ENCODE measurements around the gene CAPN5. TPM values are rescaled to one million over a fixed set of nuclear protein-coding genes. Genes with fewer than 3 reads are reported as not detected.

CAPN5 gene
- total RNA-seq, 2 donors from 2014 or later, result 2.5 to 3.0 TPM

GRCh38 chr11:77072851-77073327 lies 6.1 kb downstream of the CAPN5 start:
- ATAC-seq (no peak), DNase-seq (peak in 1 of 3 donors; percentile 2)
- Mint-ChIP-seq H3K27ac (no peak overlapping the region), H3K27me3 (no peaks in the 10 kb centered on the region), H3K36me3 (ENCODE audit: low read depth) (no peaks in the 10 kb centered on the region), H3K4me1 (peaks cover 16% of the 10 kb centered on the region), H3K4me3 (no peak overlapping the region)
- no peaks in the 10 kb centered on the region for H3K9me3 ChIP-seq (ENCODE audit: control insufficient read depth, low read length, poor library complexity, severe bottlenecking)

GRCh38 chr11:77073328-77074001 lies 6.7 kb downstream of the CAPN5 start:
- ATAC-seq (no peak), DNase-seq (peak in 1 of 3 donors; percentile 1)
- Mint-ChIP-seq H3K4me1 (peaks cover 16% of the 10 kb centered on the region), H3K36me3 (ENCODE audit: low read depth) (no peaks in the 10 kb centered on the region), H3K27me3 (no peaks in the 10 kb centered on the region), H3K4me3 (no peak overlapping the region), H3K27ac (no peak overlapping the region)
- no peaks in the 10 kb centered on the region for H3K9me3 ChIP-seq (ENCODE audit: control insufficient read depth, low read length, poor library complexity, severe bottlenecking)

- no peaks in the 10 kb centered on the region for H3K9me3 ChIP-seq (ENCODE audit: control insufficient read depth, low read length, poor library complexity, severe bottlenecking)
- Mint-ChIP-seq H3K4me1 (peaks cover 16% of the 10 kb centered on the region), H3K27ac (no peak overlapping the region), H3K27me3 (no peaks in the 10 kb centered on the region), H3K36me3 (ENCODE audit: low read depth) (no peaks in the 10 kb centered on the region), H3K4me3 (no peak overlapping the region)
- DNase-seq, result peak in 1 of 3 donors; percentile 2
- ATAC-seq, result no peak
Observed at GRCh38 chr11:77074205-77074604, 7.4 kb downstream of the CAPN5 start.

GRCh38 chr11:77074626-77075221 lies 8.0 kb downstream of the CAPN5 start:
- no peaks in the 10 kb centered on the region for H3K9me3 ChIP-seq (ENCODE audit: control insufficient read depth, low read length, poor library complexity, severe bottlenecking)
- H3K27me3 Mint-ChIP-seq, result no peaks in the 10 kb centered on the region
- no peak for ATAC-seq
- H3K4me3 Mint-ChIP-seq, result no peak overlapping the region
- H3K36me3 Mint-ChIP-seq (ENCODE audit: low read depth), result no peaks in the 10 kb centered on the region
- peaks cover 16% of the 10 kb centered on the region for H3K4me1 Mint-ChIP-seq
- DNase-seq, result peak in 1 of 3 donors; percentile 2
- H3K27ac Mint-ChIP-seq, result no peak overlapping the region

GRCh38 chr11:77075425-77075905 lies 8.7 kb downstream of the CAPN5 start:
- H3K27me3 Mint-ChIP-seq, result no peaks in the 10 kb centered on the region
- H3K4me1 Mint-ChIP-seq, result peaks cover 16% of the 10 kb centered on the region
- H3K27ac Mint-ChIP-seq, result no peak overlapping the region
- no peak overlapping the region for H3K4me3 Mint-ChIP-seq
- ATAC-seq, result no peak
- H3K36me3 Mint-ChIP-seq (ENCODE audit: low read depth), result no peaks in the 10 kb centered on the region
- DNase-seq, result peak in 1 of 3 donors; percentile 0
- no peaks in the 10 kb centered on the region for H3K9me3 ChIP-seq (ENCODE audit: control insufficient read depth, low read length, poor library complexity, severe bottlenecking)

- Mint-ChIP-seq H3K4me1 (peaks cover 17% of the 10 kb centered on the region), H3K36me3 (ENCODE audit: low read depth) (no peaks in the 10 kb centered on the region), H3K27ac (no peak overlapping the region), H3K4me3 (no peak overlapping the region), H3K27me3 (no peaks in the 10 kb centered on the region)
- ATAC-seq (no peak), DNase-seq (no peak)
- H3K9me3 ChIP-seq (ENCODE audit: control insufficient read depth, low read length, poor library complexity, severe bottlenecking), result no peaks in the 10 kb centered on the region
Observed at GRCh38 chr11:77079666-77080065, 12.9 kb downstream of the CAPN5 start.

GRCh38 chr11:77080643-77081210 lies 14.0 kb downstream of the CAPN5 start:
- Mint-ChIP-seq H3K4me3 (no peak overlapping the region), H3K27ac (no peak overlapping the region), H3K4me1 (peaks cover 17% of the 10 kb centered on the region), H3K27me3 (no peaks in the 10 kb centered on the region), H3K36me3 (ENCODE audit: low read depth) (no peaks in the 10 kb centered on the region)
- ATAC-seq, result no peak
- H3K9me3 ChIP-seq (ENCODE audit: control insufficient read depth, low read length, poor library complexity, severe bottlenecking), result no peaks in the 10 kb centered on the region
- peak; percentile 1 to 5 (median 3) for DNase-seq

- Mint-ChIP-seq H3K27ac (peak overlapping the region; percentile 85), H3K4me1 (peaks cover 15% of the 10 kb centered on the region), H3K27me3 (no peaks in the 10 kb centered on the region), H3K4me3 (peak overlapping the region; percentile 83), H3K36me3 (ENCODE audit: low read depth) (no peaks in the 10 kb centered on the region)
- ATAC-seq, result no peak
- no peaks in the 10 kb centered on the region for H3K9me3 ChIP-seq (ENCODE audit: control insufficient read depth, low read length, poor library complexity, severe bottlenecking)
- DNase-seq, result peak; percentile 1 to 9 (median 6)
Observed at GRCh38 chr11:77081381-77081851, 14.6 kb downstream of the CAPN5 start.

GRCh38 chr11:77081976-77082836 lies 15.4 kb downstream of the CAPN5 start:
- H3K9me3 ChIP-seq (ENCODE audit: control insufficient read depth, low read length, poor library complexity, severe bottlenecking), result no peaks in the 10 kb centered on the region
- peak; percentile 4 to 6 (median 6) for DNase-seq
- no peaks in the 10 kb centered on the region for H3K36me3 Mint-ChIP-seq (ENCODE audit: low read depth)
- H3K4me1 Mint-ChIP-seq, result peaks cover 14% of the 10 kb centered on the region
- peak overlapping the region; percentile 85 for H3K27ac Mint-ChIP-seq
- no peaks in the 10 kb centered on the region for H3K27me3 Mint-ChIP-seq
- peak; percentile 20 for ATAC-seq
- H3K4me3 Mint-ChIP-seq, result peak overlapping the region; percentile 83

- H3K4me3 Mint-ChIP-seq, result peak overlapping the region; percentile 83
Observed at GRCh38 chr11:77082838-77083565, 16.2 kb downstream of the CAPN5 start.

GRCh38 chr11:77083566-77084245 lies 16.9 kb downstream of the CAPN5 start:
- ATAC-seq (no peak), DNase-seq (peak in 2 of 3 donors; percentile 1 to 5)
- Mint-ChIP-seq H3K4me3 (peak overlapping the region; percentile 43), H3K27ac (peak overlapping the region; percentile 85), H3K27me3 (no peaks in the 10 kb centered on the region), H3K36me3 (ENCODE audit: low read depth) (no peaks in the 10 kb centered on the region), H3K4me1 (peaks cover 14% of the 10 kb centered on the region)
- H3K9me3 ChIP-seq (ENCODE audit: control insufficient read depth, low read length, poor library complexity, severe bottlenecking), result no peaks in the 10 kb centered on the region

More at GRCh38 chr11:77082838-77083565, 16.2 kb downstream of the CAPN5 start:
- Mint-ChIP-seq H3K36me3 (ENCODE audit: low read depth) (no peaks in the 10 kb centered on the region), H3K27ac (peak overlapping the region; percentile 85), H3K4me1 (peaks cover 14% of the 10 kb centered on the region), H3K27me3 (no peaks in the 10 kb centered on the region)
- ATAC-seq (peak; percentile 77), DNase-seq (peak; percentile 7 to 11 (median 8))
- H3K9me3 ChIP-seq (ENCODE audit: control insufficient read depth, low read length, poor library complexity, severe bottlenecking), result no peaks in the 10 kb centered on the region
